Mesendoderm (in vitro differentiated cells): Measurements from ENCODE around the gene CFAP45.

Experiments used
- DNase-seq: peaks from one replicate; pipeline ENCODE4 v3.0.0; 2013
- H2AK5ac ChIP-seq: 2 replicates; pipeline ENCODE4 v1.6.1; 2013; ENCODE audit warnings: low read length, inconsistent platforms
- H2BK120ac ChIP-seq: 2 replicates; pipeline ENCODE4 v1.6.1; 2013; ENCODE audit warnings: low read depth, mild to moderate bottlenecking, low read length, moderate library complexity, mixed read lengths
- H2BK15ac ChIP-seq: replicated peaks from 2 replicates; pipeline ENCODE4 v1.6.1; 2013; ENCODE audit warnings: low read depth, mild to moderate bottlenecking, moderate library complexity
- H2BK5ac ChIP-seq: 2 replicates; pipeline ENCODE4 v1.6.1; 2013; ENCODE audit warnings: low read length, inconsistent platforms
- H3K18ac ChIP-seq: 2 replicates; pipeline ENCODE4 v1.6.1; 2013; ENCODE audit warnings: mild to moderate bottlenecking, low read length, mixed read lengths
- H3K23ac ChIP-seq: one replicate; pipeline ENCODE4 v1.6.1; 2013; ENCODE audit warnings: low read length
- H3K27ac ChIP-seq: 2 replicates; pipeline ENCODE4 v1.5.1; 2013; ENCODE audit warnings: low read depth, mild to moderate bottlenecking, inconsistent platforms, low read length, moderate library complexity
- H3K27me3 ChIP-seq: 2 replicates; pipeline ENCODE4 v1.6.1; 2013; ENCODE audit warnings: low read length, control low read depth, mild to moderate bottlenecking, inconsistent platforms; ENCODE audit not compliant: insufficient read depth, poor library complexity
- H3K36me3 ChIP-seq: 2 replicates; pipeline ENCODE4 v1.6.1; 2013; ENCODE audit warnings: low read length, inconsistent platforms; ENCODE audit not compliant: control insufficient read depth, insufficient read depth
- H3K4ac ChIP-seq: one replicate; pipeline ENCODE4 v1.6.1; 2013; ENCODE audit warnings: low read depth, mild to moderate bottlenecking, low read length, moderate library complexity
- H3K4me1 ChIP-seq: 2 replicates; pipeline ENCODE4 v1.6.1; 2013; ENCODE audit warnings: low read depth, low read length, inconsistent platforms; ENCODE audit not compliant: control insufficient read depth
- H3K4me2 ChIP-seq: 2 replicates; pipeline ENCODE4 v1.6.1; 2013; ENCODE audit warnings: low read length
- H3K4me3 ChIP-seq: 2 replicates; pipeline ENCODE4 v1.5.1; 2013; ENCODE audit warnings: mild to moderate bottlenecking, low read length
- H3K56ac ChIP-seq: one replicate; pipeline ENCODE4 v1.6.1; 2013; ENCODE audit warnings: low read length
- H3K79me1 ChIP-seq: 2 replicates; pipeline ENCODE4 v1.6.1; 2013; ENCODE audit warnings: low read length, inconsistent platforms
- H3K79me2 ChIP-seq: 2 replicates; pipeline ENCODE4 v1.6.1; 2013; ENCODE audit warnings: mild to moderate bottlenecking, low read length; ENCODE audit not compliant: control insufficient read depth, insufficient read depth
- H3K9ac ChIP-seq: 2 replicates; pipeline ENCODE4 v1.6.1; 2013; ENCODE audit warnings: low read length, inconsistent platforms
- H4K5ac ChIP-seq: one replicate; pipeline ENCODE4 v1.6.1; 2013; ENCODE audit warnings: low read length
- H4K8ac ChIP-seq: one replicate; pipeline ENCODE4 v1.6.1; 2013; ENCODE audit warnings: low read depth, mild to moderate bottlenecking, control low read depth, low read length, moderate library complexity
- WGBS: extraction: QIAGEN DNeasy Blood & Tissue Kit; methylation state at CpG from one replicate; pipeline ENCODE4 v1.1.7; 2013; ENCODE audit warnings: low lambda C conversion rate, missing lambda C conversion rate; ENCODE audit not compliant: insufficient coverage; ENCODE audit errors: extremely low coverage; 5-methylcytosine and 5-hydroxymethylcytosine counted together

The CFAP45 gene

DNA sequence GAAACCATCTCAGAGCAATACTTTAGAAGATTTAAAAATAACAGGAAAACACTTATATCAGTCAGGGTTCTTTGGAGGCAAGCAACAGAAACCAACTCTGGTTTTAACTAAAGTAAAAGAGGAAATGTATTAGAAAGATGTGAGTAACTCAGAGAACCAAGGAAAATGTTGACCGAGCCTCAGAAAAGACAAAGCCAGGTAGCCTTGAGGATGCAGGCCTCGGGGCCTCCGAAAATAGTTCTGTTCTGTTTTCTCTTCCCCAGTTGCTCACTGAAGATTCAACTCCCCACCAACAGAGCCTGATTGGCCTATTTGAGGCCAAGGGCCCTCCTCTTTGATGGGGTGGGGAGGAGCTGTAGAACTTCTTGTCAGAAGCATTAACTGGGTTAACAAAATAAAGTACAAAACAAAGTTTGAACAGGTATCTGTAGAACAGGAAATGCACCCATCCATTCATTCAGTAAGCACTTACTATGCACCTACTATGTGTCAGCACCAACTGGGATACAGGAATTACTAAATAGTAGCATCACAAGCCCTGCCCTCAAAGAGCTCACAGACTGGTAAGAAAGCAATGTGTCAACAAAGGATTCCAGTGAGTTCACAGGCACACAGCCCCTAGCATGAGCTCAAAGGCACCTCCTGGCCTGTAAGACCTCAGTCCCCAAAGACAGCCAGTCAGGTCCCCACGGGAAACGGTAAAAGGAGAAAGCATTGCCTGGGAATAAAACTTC, 60.7 kb downstream of the CFAP45 start:
- WGBS = no CpG with 5 or more reads among the region's 5 CpGs
- H3K27me3 ChIP-seq = no peaks in the 10 kb centered on the region
- H3K4me2 ChIP-seq = no peak overlapping the region

DNA sequence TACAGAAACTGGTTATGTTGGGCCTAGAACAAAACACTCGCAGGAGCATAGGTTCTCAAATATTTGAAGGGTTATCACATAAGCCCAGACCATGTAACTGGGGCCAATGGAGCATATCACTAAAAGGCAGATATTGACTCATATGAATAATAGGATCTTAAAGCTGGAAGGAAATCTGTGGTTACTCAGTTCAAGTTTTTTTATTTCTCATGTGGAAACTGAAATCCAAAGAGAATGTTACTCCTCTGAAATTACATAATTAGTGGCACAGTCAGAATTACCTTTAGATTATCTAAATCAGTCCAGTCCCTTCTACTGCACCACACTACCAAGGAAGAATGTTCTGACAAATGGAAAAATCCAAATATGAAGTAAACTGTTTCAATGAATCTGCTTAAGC, 61.2 kb downstream of the CFAP45 start:
- H3K27me3 ChIP-seq = no peaks in the 10 kb centered on the region
- no CpG with 5 or more reads among the region's 1 CpG for WGBS

More for the DNA sequence above, 60.7 kb downstream of the CFAP45 start:
- H4K5ac ChIP-seq = no peak overlapping the region
- no peaks in the 10 kb centered on the region for H3K4me1 ChIP-seq
- no peak overlapping the region for H4K8ac ChIP-seq
- no peak overlapping the region for H3K23ac ChIP-seq
- no peak overlapping the region for H3K56ac ChIP-seq
- no peak overlapping the region for H3K4ac ChIP-seq
- no peak overlapping the region for H2BK15ac ChIP-seq
- H2BK120ac ChIP-seq = no peak overlapping the region
- no peak overlapping the region for H3K4me3 ChIP-seq
- DNase-seq = no peak
- no peaks in the 10 kb centered on the region for H3K36me3 ChIP-seq
- no peak overlapping the region for H2BK5ac ChIP-seq
- no peaks in the 10 kb centered on the region for H3K79me2 ChIP-seq
- no peaks in the 10 kb centered on the region for H3K79me1 ChIP-seq
- no peak overlapping the region for H2AK5ac ChIP-seq
- H3K27ac ChIP-seq = no peak overlapping the region
- H3K9ac ChIP-seq = no peak overlapping the region
- no peak overlapping the region for H3K18ac ChIP-seq

DNA sequence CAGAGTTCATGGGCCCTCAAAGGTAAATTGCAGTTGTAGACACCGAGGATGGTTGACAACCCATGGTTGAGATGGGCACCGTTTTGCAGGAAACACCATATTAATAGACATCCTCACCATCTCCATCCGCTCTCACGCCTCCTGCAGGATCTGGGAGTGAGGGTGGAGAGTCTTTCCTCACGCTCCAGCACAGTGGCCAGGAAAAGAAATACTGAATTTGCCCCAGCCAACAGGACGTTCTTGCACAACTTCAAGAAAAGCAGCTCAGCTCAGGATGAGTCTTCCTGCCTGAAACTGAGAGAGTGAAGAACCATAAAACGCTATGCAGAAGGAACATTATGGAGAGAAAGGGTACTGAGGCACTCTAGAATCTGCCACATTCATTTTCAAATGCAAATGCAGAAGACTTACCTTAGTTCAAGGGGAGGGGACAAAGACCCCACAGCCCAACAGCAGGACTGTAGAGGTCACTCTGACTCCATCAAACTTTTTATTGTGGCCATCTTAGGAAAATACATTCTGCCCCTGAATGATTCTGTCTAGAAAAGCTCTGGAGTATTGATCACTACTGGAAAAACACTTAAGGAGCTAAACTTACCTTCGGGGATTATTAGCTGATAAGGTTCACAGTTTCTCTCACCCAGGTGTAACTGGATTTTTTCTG, 64.0 kb downstream of the CFAP45 start:
- Histone ChIP-seq H3K79me2 (no peaks in the 10 kb centered on the region), H3K4me2 (no peak overlapping the region), H3K56ac (no peak overlapping the region), H4K5ac (no peak overlapping the region), H2AK5ac (no peak overlapping the region), H3K4me3 (no peak overlapping the region), H3K4me1 (peaks cover 3% of the 10 kb centered on the region), H3K27ac (no peak overlapping the region), H2BK5ac (no peak overlapping the region), H2BK120ac (no peak overlapping the region), H2BK15ac (no peak overlapping the region), H3K36me3 (no peaks in the 10 kb centered on the region), H3K23ac (no peak overlapping the region), H3K79me1 (no peaks in the 10 kb centered on the region), H3K27me3 (no peaks in the 10 kb centered on the region), H3K9ac (no peak overlapping the region), H4K8ac (no peak overlapping the region), H3K18ac (no peak overlapping the region), H3K4ac (no peak overlapping the region)
- no CpG with 5 or more reads among the region's 8 CpGs for WGBS
- no peak for DNase-seq

More for the DNA sequence above, 61.2 kb downstream of the CFAP45 start:
- Histone ChIP-seq H3K36me3 (no peaks in the 10 kb centered on the region), H3K18ac (no peak overlapping the region), H3K4ac (no peak overlapping the region), H3K9ac (no peak overlapping the region), H4K5ac (no peak overlapping the region), H3K4me3 (no peak overlapping the region), H4K8ac (no peak overlapping the region), H3K79me2 (no peaks in the 10 kb centered on the region), H2BK5ac (no peak overlapping the region), H2AK5ac (no peak overlapping the region), H2BK15ac (no peak overlapping the region), H3K56ac (no peak overlapping the region), H3K23ac (no peak overlapping the region), H3K4me1 (no peaks in the 10 kb centered on the region), H2BK120ac (no peak overlapping the region), H3K4me2 (no peak overlapping the region), H3K79me1 (no peaks in the 10 kb centered on the region), H3K27ac (no peak overlapping the region)
- DNase-seq = no peak

DNA sequence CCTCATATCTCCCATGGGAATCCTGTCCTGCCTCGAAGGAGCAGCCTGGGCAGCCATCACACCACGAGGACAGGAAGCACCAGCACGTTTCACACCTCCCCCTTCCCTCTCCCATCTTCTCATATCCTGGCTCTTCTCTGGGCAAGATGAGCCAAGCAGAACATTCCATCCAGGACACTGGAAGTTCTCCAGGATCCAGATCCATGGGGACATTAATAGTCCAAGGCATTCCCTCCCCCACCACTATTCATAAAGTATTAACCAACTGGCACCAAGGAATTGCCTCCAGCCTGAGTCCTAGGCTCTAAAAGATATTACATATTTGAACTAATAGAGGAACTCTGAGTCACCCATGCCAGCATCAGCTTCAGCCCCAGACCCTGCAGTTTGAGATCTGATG, 64.6 kb downstream of the CFAP45 start:
- H3K27me3 ChIP-seq = no peaks in the 10 kb centered on the region
- H3K4me1 ChIP-seq = peaks cover 3% of the 10 kb centered on the region
- no peak overlapping the region for H4K8ac ChIP-seq
- WGBS = no CpG with 5 or more reads among the region's 3 CpGs
- no peak overlapping the region for H3K27ac ChIP-seq
- H3K79me2 ChIP-seq = no peaks in the 10 kb centered on the region
- no peaks in the 10 kb centered on the region for H3K36me3 ChIP-seq
- no peak overlapping the region for H3K4ac ChIP-seq
- DNase-seq = no peak
- H3K23ac ChIP-seq = no peak overlapping the region
- no peak overlapping the region for H3K18ac ChIP-seq
- no peak overlapping the region for H2BK120ac ChIP-seq
- no peak overlapping the region for H2AK5ac ChIP-seq
- no peak overlapping the region for H2BK15ac ChIP-seq
- no peak overlapping the region for H2BK5ac ChIP-seq
- no peak overlapping the region for H3K56ac ChIP-seq
- no peaks in the 10 kb centered on the region for H3K79me1 ChIP-seq
- H4K5ac ChIP-seq = no peak overlapping the region
- H3K4me3 ChIP-seq = no peak overlapping the region
- no peak overlapping the region for H3K9ac ChIP-seq
- no peak overlapping the region for H3K4me2 ChIP-seq

DNA sequence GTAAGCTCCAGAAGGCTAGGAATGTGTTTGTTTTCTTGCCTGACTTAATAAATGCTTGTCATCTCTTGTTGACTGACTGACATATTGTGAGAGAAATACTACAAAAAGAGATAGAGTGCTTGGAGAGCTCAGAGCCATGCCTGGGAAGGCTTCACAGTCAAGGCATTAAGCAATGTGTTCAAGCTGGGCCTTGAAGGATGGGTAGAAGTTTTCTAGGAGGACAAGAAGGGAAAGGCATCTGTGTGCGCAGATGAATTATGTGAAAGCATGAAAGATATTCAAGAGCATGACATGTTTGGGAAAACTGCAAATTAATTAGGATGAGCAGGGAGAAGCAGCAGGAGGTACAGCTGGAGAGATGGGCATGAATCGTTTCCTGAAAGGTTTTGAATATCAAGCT, 67.7 kb downstream of the CFAP45 start:
- H3K27me3 ChIP-seq = no peaks in the 10 kb centered on the region
- no peak overlapping the region for H4K8ac ChIP-seq
- no peak overlapping the region for H3K18ac ChIP-seq
- H3K27ac ChIP-seq = no peak overlapping the region
- no peaks in the 10 kb centered on the region for H3K79me2 ChIP-seq
- DNase-seq = no peak
- H3K4me2 ChIP-seq = no peak overlapping the region
- H3K4me1 ChIP-seq = peaks cover 3% of the 10 kb centered on the region
- no peak overlapping the region for H2AK5ac ChIP-seq
- no peak overlapping the region for H2BK5ac ChIP-seq
- no peak overlapping the region for H3K56ac ChIP-seq
- no peak overlapping the region for H2BK15ac ChIP-seq
- no peak overlapping the region for H3K9ac ChIP-seq
- no peak overlapping the region for H3K4ac ChIP-seq
- no peak overlapping the region for H3K23ac ChIP-seq
- no peak overlapping the region for H2BK120ac ChIP-seq
- no peak overlapping the region for H3K4me3 ChIP-seq
- no peak overlapping the region for H4K5ac ChIP-seq
- no CpG with 5 or more reads among the region's 2 CpGs for WGBS
- no peaks in the 10 kb centered on the region for H3K36me3 ChIP-seq
- H3K79me1 ChIP-seq = no peaks in the 10 kb centered on the region
